ENCODE measurements around the gene JAKMIP3.

The JAKMIP3 gene

GRCh38 chr10:132052124-132052523 is 13.6 kb upstream of the JAKMIP3 start:
- Histone ChIP-seq H2AFZ (ENCODE audit: low read depth, low read length) (no peak overlapping the region), H3K27me3 (ENCODE audit: insufficient read depth, low read length, poor library complexity) (no peaks in the 10 kb centered on the region), H3K4me3 (ENCODE audit: low read depth in 1 of 2, low read length in 2 of 2) (no peak overlapping the region), H3K79me2 (ENCODE audit: insufficient read depth, low read length) (no peaks in the 10 kb centered on the region), H3K36me3 (ENCODE audit: insufficient read depth, low read length) (no peaks in the 10 kb centered on the region), H3K4me1 (ENCODE audit: insufficient read depth, low read length) (no peaks in the 10 kb centered on the region), H3K9ac (ENCODE audit: low read depth, low read length) (no peak overlapping the region), H3K27ac (ENCODE audit: low read length) (no peak overlapping the region), H3K9me3 (ENCODE audit: insufficient read depth, low read length, severe bottlenecking) (peaks cover 14% of the 10 kb centered on the region), H3K4me2 (ENCODE audit: insufficient read depth, low read length) (no peak overlapping the region), H4K20me1 (ENCODE audit: insufficient read depth, low read length) (no peaks in the 10 kb centered on the region)
- ATAC-seq (ENCODE audit: insufficient read depth, low read depth) (no peak), DNase-seq (no peak)
- no peak for TF ChIP-seq EZH2 (IDR thresholded peaks at IDR 0.05; ENCODE audit: borderline replicate concordance, low read depth, low read length, severe bottlenecking)
- TF ChIP-seq, protein P1, sequence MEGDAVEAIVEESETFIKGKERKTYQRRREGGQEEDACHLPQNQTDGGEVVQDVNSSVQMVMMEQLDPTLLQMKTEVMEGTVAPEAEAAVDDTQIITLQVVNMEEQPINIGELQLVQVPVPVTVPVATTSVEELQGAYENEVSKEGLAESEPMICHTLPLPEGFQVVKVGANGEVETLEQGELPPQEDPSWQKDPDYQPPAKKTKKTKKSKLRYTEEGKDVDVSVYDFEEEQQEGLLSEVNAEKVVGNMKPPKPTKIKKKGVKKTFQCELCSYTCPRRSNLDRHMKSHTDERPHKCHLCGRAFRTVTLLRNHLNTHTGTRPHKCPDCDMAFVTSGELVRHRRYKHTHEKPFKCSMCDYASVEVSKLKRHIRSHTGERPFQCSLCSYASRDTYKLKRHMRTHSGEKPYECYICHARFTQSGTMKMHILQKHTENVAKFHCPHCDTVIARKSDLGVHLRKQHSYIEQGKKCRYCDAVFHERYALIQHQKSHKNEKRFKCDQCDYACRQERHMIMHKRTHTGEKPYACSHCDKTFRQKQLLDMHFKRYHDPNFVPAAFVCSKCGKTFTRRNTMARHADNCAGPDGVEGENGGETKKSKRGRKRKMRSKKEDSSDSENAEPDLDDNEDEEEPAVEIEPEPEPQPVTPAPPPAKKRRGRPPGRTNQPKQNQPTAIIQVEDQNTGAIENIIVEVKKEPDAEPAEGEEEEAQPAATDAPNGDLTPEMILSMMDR (IDR thresholded peaks at IDR 0.05; ENCODE audit: borderline replicate concordance, extremely low read depth, low read length, poor library complexity, severe bottlenecking): no peak

GRCh38 chr10:132054564-132054963 is 11.2 kb upstream of the JAKMIP3 start:
- H3K9ac ChIP-seq (ENCODE audit: low read depth, low read length): no peak overlapping the region
- no peaks in the 10 kb centered on the region for H3K79me2 ChIP-seq (ENCODE audit: insufficient read depth, low read length)
- no peak overlapping the region for H3K27ac ChIP-seq (ENCODE audit: low read length)
- H3K9me3 ChIP-seq (ENCODE audit: insufficient read depth, low read length, severe bottlenecking): peaks cover 14% of the 10 kb centered on the region
- no peak overlapping the region for H2AFZ ChIP-seq (ENCODE audit: low read depth, low read length)
- no peaks in the 10 kb centered on the region for H3K4me1 ChIP-seq (ENCODE audit: insufficient read depth, low read length)
- no peak overlapping the region for H3K4me2 ChIP-seq (ENCODE audit: insufficient read depth, low read length)
- TF ChIP-seq, protein P1 (IDR thresholded peaks at IDR 0.05; ENCODE audit: borderline replicate concordance, extremely low read depth, low read length, poor library complexity, severe bottlenecking): no peak
- no peak for TF ChIP-seq EZH2 (IDR thresholded peaks at IDR 0.05; ENCODE audit: borderline replicate concordance, low read depth, low read length, severe bottlenecking)
- no peaks in the 10 kb centered on the region for H4K20me1 ChIP-seq (ENCODE audit: insufficient read depth, low read length)
- no peak for ATAC-seq (ENCODE audit: insufficient read depth, low read depth)
- H3K36me3 ChIP-seq (ENCODE audit: insufficient read depth, low read length): no peaks in the 10 kb centered on the region
- H3K4me3 ChIP-seq (ENCODE audit: low read depth in 1 of 2, low read length in 2 of 2): no peak overlapping the region
- DNase-seq: peak; percentile 29
- no peaks in the 10 kb centered on the region for H3K27me3 ChIP-seq (ENCODE audit: insufficient read depth, low read length, poor library complexity)

DNA sequence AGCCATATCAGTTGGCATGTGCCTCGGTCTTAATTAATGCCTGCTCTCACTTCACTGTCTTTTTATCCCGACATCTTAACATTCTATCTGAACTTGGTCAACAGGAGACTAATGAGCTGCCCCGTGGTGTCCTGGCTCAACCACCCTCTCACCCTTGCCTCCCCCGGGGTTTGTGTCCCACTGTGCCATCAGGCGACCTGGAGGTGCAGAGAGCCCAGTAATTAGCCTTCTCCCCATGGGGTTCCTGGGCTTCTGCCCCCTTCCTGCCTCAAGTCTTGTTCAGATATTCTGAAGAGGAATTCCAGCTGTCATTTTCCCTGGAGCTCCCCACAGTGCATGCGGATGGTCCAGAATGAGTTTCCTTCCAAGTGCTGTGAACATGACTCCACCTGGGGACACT is 10.1 kb upstream of the JAKMIP3 start:
- no peak overlapping the region for H3K4me3 ChIP-seq (ENCODE audit: low read depth in 1 of 2, low read length in 2 of 2)
- H3K4me1 ChIP-seq (ENCODE audit: insufficient read depth, low read length): no peaks in the 10 kb centered on the region
- H3K79me2 ChIP-seq (ENCODE audit: insufficient read depth, low read length): no peaks in the 10 kb centered on the region
- DNase-seq: no peak
- no peaks in the 10 kb centered on the region for H4K20me1 ChIP-seq (ENCODE audit: insufficient read depth, low read length)
- TF ChIP-seq, protein P1 (IDR thresholded peaks at IDR 0.05; ENCODE audit: borderline replicate concordance, extremely low read depth, low read length, poor library complexity, severe bottlenecking): no peak
- no peak for TF ChIP-seq EZH2 (IDR thresholded peaks at IDR 0.05; ENCODE audit: borderline replicate concordance, low read depth, low read length, severe bottlenecking)
- no peak for ATAC-seq (ENCODE audit: insufficient read depth, low read depth)
- H2AFZ ChIP-seq (ENCODE audit: low read depth, low read length): no peak overlapping the region
- no peaks in the 10 kb centered on the region for H3K36me3 ChIP-seq (ENCODE audit: insufficient read depth, low read length)
- H3K9me3 ChIP-seq (ENCODE audit: insufficient read depth, low read length, severe bottlenecking): peaks cover 14% of the 10 kb centered on the region
- no peak overlapping the region for H3K4me2 ChIP-seq (ENCODE audit: insufficient read depth, low read length)
- H3K9ac ChIP-seq (ENCODE audit: low read depth, low read length): no peak overlapping the region
- no peaks in the 10 kb centered on the region for H3K27me3 ChIP-seq (ENCODE audit: insufficient read depth, low read length, poor library complexity)
- no peak overlapping the region for H3K27ac ChIP-seq (ENCODE audit: low read length)

DNA sequence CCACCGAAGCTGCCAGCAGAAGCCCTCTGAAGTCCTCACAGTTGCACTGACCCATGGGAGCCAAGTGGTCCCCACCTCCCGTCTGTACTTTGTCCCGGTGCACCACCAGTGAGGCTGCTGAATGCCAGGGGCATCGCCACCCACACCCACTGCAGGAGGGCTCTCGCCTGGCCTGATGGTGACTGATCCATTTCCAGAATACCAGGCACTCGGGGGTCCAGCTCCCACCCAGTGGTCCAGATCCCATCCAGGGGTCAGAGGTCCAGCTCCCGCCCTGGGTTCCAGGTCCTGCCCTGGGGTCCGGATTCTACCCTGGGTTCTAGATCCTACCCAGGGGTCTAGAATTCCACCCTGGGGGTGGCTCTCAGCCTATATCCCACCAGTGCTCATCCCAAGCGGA is 9.1 kb upstream of the JAKMIP3 start:
- H3K4me2 ChIP-seq (ENCODE audit: insufficient read depth, low read length): no peak overlapping the region
- no peak for ATAC-seq (ENCODE audit: insufficient read depth, low read depth)
- peaks cover 14% of the 10 kb centered on the region for H3K9me3 ChIP-seq (ENCODE audit: insufficient read depth, low read length, severe bottlenecking)
- H4K20me1 ChIP-seq (ENCODE audit: insufficient read depth, low read length): no peaks in the 10 kb centered on the region
- H3K27me3 ChIP-seq (ENCODE audit: insufficient read depth, low read length, poor library complexity): no peaks in the 10 kb centered on the region
- no peak overlapping the region for H3K4me3 ChIP-seq (ENCODE audit: low read depth in 1 of 2, low read length in 2 of 2)
- H3K27ac ChIP-seq (ENCODE audit: low read length): no peak overlapping the region
- H3K79me2 ChIP-seq (ENCODE audit: insufficient read depth, low read length): no peaks in the 10 kb centered on the region
- DNase-seq: no peak
- H3K4me1 ChIP-seq (ENCODE audit: insufficient read depth, low read length): no peaks in the 10 kb centered on the region
- no peak overlapping the region for H2AFZ ChIP-seq (ENCODE audit: low read depth, low read length)
- TF ChIP-seq, protein P1 (IDR thresholded peaks at IDR 0.05; ENCODE audit: borderline replicate concordance, extremely low read depth, low read length, poor library complexity, severe bottlenecking): no peak
- no peak for TF ChIP-seq EZH2 (IDR thresholded peaks at IDR 0.05; ENCODE audit: borderline replicate concordance, low read depth, low read length, severe bottlenecking)
- no peaks in the 10 kb centered on the region for H3K36me3 ChIP-seq (ENCODE audit: insufficient read depth, low read length)
- no peak overlapping the region for H3K9ac ChIP-seq (ENCODE audit: low read depth, low read length)
